Glutamatergic neuron (in vitro differentiated cells): ENCODE results near the gene RAB35. TPM values are rescaled to one million over a fixed set of nuclear protein-coding genes. Genes with fewer than 3 reads are reported as not detected.
A peak's percentile ranks its signal among the peaks of the same experiment; 100 is the strongest.

ENCODE experiments used
- DNase-seq: peaks from one replicate; pipeline ENCODE4 v3.0.0; 2022
- H3K27ac Mint-ChIP-seq: one replicate; pipeline ENCODE4 v1.8.0; 2020; ENCODE audit warnings: mild to moderate bottlenecking, mixed read lengths, inconsistent platforms; ENCODE audit not compliant: unreplicated experiment
- H3K27me3 Mint-ChIP-seq: one replicate; pipeline ENCODE4 v1.8.0; 2020; ENCODE audit warnings: mild to moderate bottlenecking, moderate library complexity, mixed read lengths, inconsistent platforms; ENCODE audit not compliant: unreplicated experiment
- H3K36me3 Mint-ChIP-seq: one replicate; pipeline ENCODE4 v1.8.0; 2020; ENCODE audit warnings: mild to moderate bottlenecking, mixed read lengths, inconsistent platforms; ENCODE audit not compliant: unreplicated experiment
- H3K4me1 Mint-ChIP-seq: one replicate; pipeline ENCODE4 v1.8.0; 2020; ENCODE audit warnings: mild to moderate bottlenecking, low read depth, mixed read lengths, inconsistent platforms; ENCODE audit not compliant: unreplicated experiment
- H3K4me3 Mint-ChIP-seq: one replicate; pipeline ENCODE4 v1.8.0; 2020; ENCODE audit warnings: mild to moderate bottlenecking, mixed read lengths, inconsistent platforms; ENCODE audit not compliant: unreplicated experiment
- H3K9me3 Mint-ChIP-seq: one replicate; pipeline ENCODE4 v1.8.0; 2020; ENCODE audit warnings: mild to moderate bottlenecking, moderate library complexity, mixed read lengths, inconsistent platforms; ENCODE audit not compliant: unreplicated experiment
- CTCF ChIP-seq: fragments of 200-600 bp; sonication (generic); IDR thresholded peaks from one replicate; pipeline ENCODE4 v1.5.0; 2021; ENCODE audit not compliant: partially characterized antibody, unreplicated experiment
- long read RNA-seq: library from polyadenylated mRNA; unstranded; transcript quantifications from one replicate; pipeline ENCODE4 v2.0.0, GENCODE V29; 2020; ENCODE audit not compliant: unreplicated experiment
- total RNA-seq: library from RNA; stranded (reverse); fragmentation: NEBNext Ultra II Directional; extraction: Animal tissue kit (Norgen Biotek cat#: 25700); gene quantifications from one replicate; pipeline ENCODE4 v1.2.1, GENCODE V29; 2021; ENCODE audit not compliant: unreplicated experiment

Gene RAB35
- 57.2 TPM for total RNA-seq
- long read RNA-seq, transcript RAB35-201 (6 exons, 2,945 nt): major isoform, 7 of 8 reads
- long read RNA-seq, partial matches to known transcripts: 0 of 8 reads
- long read RNA-seq, other reads (novel, unspliced or antisense): 0 of 8 reads

- Mint-ChIP-seq H3K27ac (peak within 1 kb of the TSS; percentile 91), H3K4me3 (peak within 1 kb of the TSS; percentile 97), H3K9me3 (peaks cover 9% of the 10 kb centered on the region), H3K36me3 (no peaks in the 10 kb centered on the region), H3K27me3 (peaks cover 8% of the 10 kb centered on the region), H3K4me1 (peaks cover 24% of the 10 kb centered on the region)
- DNase-seq: no peak
- TF ChIP-seq CTCF: no peak
These were observed at the start of gene RAB35 for GRCh38 chr12:120116441-120116791. Gene RAB35 (minus strand): TSS chr12:120116753. CDS start chr12:120116650, 103 bp downstream.

- Mint-ChIP-seq H3K27ac (no peak overlapping the region), H3K36me3 (no peaks in the 10 kb centered on the region)
These were observed 47.7 kb upstream of the RAB35 start for GRCh38 chr12:120164293-120164692.

GRCh38 chr12:120162763-120163162 is 46.2 kb upstream of the RAB35 start:
- Mint-ChIP-seq H3K4me1 (no peaks in the 10 kb centered on the region), H3K36me3 (no peaks in the 10 kb centered on the region), H3K9me3 (peaks cover 4% of the 10 kb centered on the region), H3K4me3 (no peak overlapping the region), H3K27me3 (no peaks in the 10 kb centered on the region), H3K27ac (no peak overlapping the region)
- no peak for DNase-seq
- no peak for TF ChIP-seq CTCF

More at GRCh38 chr12:120164293-120164692, 47.7 kb upstream of the RAB35 start:
- DNase-seq: no peak
- TF ChIP-seq CTCF: no peak
- Mint-ChIP-seq H3K4me3 (no peak overlapping the region), H3K4me1 (no peaks in the 10 kb centered on the region), H3K9me3 (peaks cover 6% of the 10 kb centered on the region), H3K27me3 (no peaks in the 10 kb centered on the region)

- TF ChIP-seq CTCF: no peak
- no peaks in the 10 kb centered on the region for H3K27me3 Mint-ChIP-seq
- no peak for DNase-seq
- H3K27ac Mint-ChIP-seq: no peak overlapping the region
- H3K36me3 Mint-ChIP-seq: no peaks in the 10 kb centered on the region
- no peaks in the 10 kb centered on the region for H3K4me1 Mint-ChIP-seq
- H3K4me3 Mint-ChIP-seq: no peak overlapping the region
- H3K9me3 Mint-ChIP-seq: peaks cover 4% of the 10 kb centered on the region
These were observed 45.3 kb upstream of the RAB35 start for GRCh38 chr12:120161852-120162251.

- no peak for TF ChIP-seq CTCF
- Mint-ChIP-seq H3K4me3 (no peak overlapping the region), H3K27ac (no peak overlapping the region), H3K4me1 (no peaks in the 10 kb centered on the region), H3K36me3 (no peaks in the 10 kb centered on the region), H3K9me3 (peaks cover 4% of the 10 kb centered on the region), H3K27me3 (no peaks in the 10 kb centered on the region)
- no peak for DNase-seq
These were observed 43.1 kb upstream of the RAB35 start for GRCh38 chr12:120159509-120160237.
